CD8-positive, alpha-beta memory T cell (primary cell): Measurements from ENCODE around the gene TP73. TPM values are rescaled to one million over a fixed set of nuclear protein-coding genes. Genes with fewer than 3 reads are reported as not detected.

Experiments
- CTCF ChIA-PET: fragments of 350-600 bp; sonication (Branson Sonifier 250); formaldehyde crosslinking; loops from one replicate; lab custom pipeline; 2021; ENCODE audit warnings: antibody characterized with exemption; lab: Charles Lee
- POLR2A ChIA-PET: fragments of 350-600 bp; sonication (Branson Sonifier 250); formaldehyde crosslinking; loops from one replicate; lab custom pipeline; 2021; ENCODE audit warnings: antibody characterized with exemption; lab: Charles Lee
- DNase-seq, 5 donors: peaks; one replicate each; pipeline versions ENCODE4 v3.0.0 to v3.0.0-alpha.2; 2020 to 2022; ENCODE audit warnings: mixed read lengths in 1 of 5
- H3K27ac ChIP-seq: one replicate; pipeline ENCODE4 v1.7.0; 2013; ENCODE audit warnings: low read depth, mild to moderate bottlenecking, low read length, moderate library complexity
- H3K27me3 ChIP-seq: 2 replicates; pipeline ENCODE4 v1.7.0; 2013; ENCODE audit warnings: low read length, mild to moderate bottlenecking; ENCODE audit not compliant: insufficient read depth, poor library complexity, severe bottlenecking
- H3K36me3 ChIP-seq: 2 replicates; pipeline ENCODE4 v1.7.0; 2013; ENCODE audit warnings: mild to moderate bottlenecking, low read length, moderate library complexity; ENCODE audit not compliant: insufficient read depth
- H3K4me1 ChIP-seq: 2 replicates; pipeline ENCODE4 v1.7.0; 2013; ENCODE audit warnings: mild to moderate bottlenecking, low read length, moderate library complexity; ENCODE audit not compliant: insufficient read depth
- H3K4me3 ChIP-seq: 2 replicates; pipeline ENCODE4 v1.7.0; 2013; ENCODE audit warnings: mild to moderate bottlenecking, low read length
- H3K9me3 ChIP-seq: 2 replicates; pipeline ENCODE4 v1.7.0; 2013; ENCODE audit warnings: mild to moderate bottlenecking, low read length
- H3K27ac Mint-ChIP-seq, 8 donors: one replicate each; pipeline ENCODE4 v1.8.0; 2020 to 2021; ENCODE audit warnings: mixed read lengths in 8 of 8, mild to moderate bottlenecking in 6 of 8, inconsistent platforms in 3 of 8, moderate library complexity in 3 of 8
- H3K27me3 Mint-ChIP-seq, 2 donors: one replicate each; pipeline ENCODE4 v1.8.0; 2020 to 2021; ENCODE audit warnings: mixed read lengths in 2 of 2, mild to moderate bottlenecking in 1 of 2, moderate library complexity in 1 of 2
- H3K36me3 Mint-ChIP-seq, 3 donors: one replicate each; pipeline ENCODE4 v1.8.0; 2020 to 2021; ENCODE audit warnings: mixed read lengths in 3 of 3, inconsistent platforms in 1 of 3, mild to moderate bottlenecking in 1 of 3
- H3K4me1 Mint-ChIP-seq, 3 donors: one replicate each; pipeline ENCODE4 v1.8.0; 2020 to 2021; ENCODE audit warnings: mixed read lengths in 3 of 3, inconsistent platforms in 1 of 3, mild to moderate bottlenecking in 1 of 3
- H3K4me3 Mint-ChIP-seq, 7 donors: one replicate each; pipeline ENCODE4 v1.8.0; 2020 to 2021; ENCODE audit warnings: mixed read lengths in 7 of 7, mild to moderate bottlenecking in 6 of 7, moderate library complexity in 4 of 7, inconsistent platforms in 2 of 7
- H3K9me3 Mint-ChIP-seq, 5 donors: one replicate each; pipeline ENCODE4 v1.8.0; 2020 to 2022; ENCODE audit warnings: mixed read lengths in 5 of 5, mild to moderate bottlenecking in 3 of 5, moderate library complexity in 2 of 5, inconsistent platforms in 1 of 5
- polyA plus RNA-seq: library from polyadenylated mRNA; unstranded; fragments of 300-500 nt; fragmentation: Illumina TruSeq; gene quantifications from one replicate; pipeline ENCODE4 v1.2.3, GENCODE V29; 2021
- total RNA-seq, 2 experiments: library from RNA; stranded (reverse); gene quantifications; one replicate each; pipeline ENCODE4 v1.2.3, GENCODE V29; 2021

The TP73 gene
- total and polyA plus RNA-seq, 3 experiments from 2014 or later: 0.20 to 0.63 (median 0.49) TPM

DNA sequence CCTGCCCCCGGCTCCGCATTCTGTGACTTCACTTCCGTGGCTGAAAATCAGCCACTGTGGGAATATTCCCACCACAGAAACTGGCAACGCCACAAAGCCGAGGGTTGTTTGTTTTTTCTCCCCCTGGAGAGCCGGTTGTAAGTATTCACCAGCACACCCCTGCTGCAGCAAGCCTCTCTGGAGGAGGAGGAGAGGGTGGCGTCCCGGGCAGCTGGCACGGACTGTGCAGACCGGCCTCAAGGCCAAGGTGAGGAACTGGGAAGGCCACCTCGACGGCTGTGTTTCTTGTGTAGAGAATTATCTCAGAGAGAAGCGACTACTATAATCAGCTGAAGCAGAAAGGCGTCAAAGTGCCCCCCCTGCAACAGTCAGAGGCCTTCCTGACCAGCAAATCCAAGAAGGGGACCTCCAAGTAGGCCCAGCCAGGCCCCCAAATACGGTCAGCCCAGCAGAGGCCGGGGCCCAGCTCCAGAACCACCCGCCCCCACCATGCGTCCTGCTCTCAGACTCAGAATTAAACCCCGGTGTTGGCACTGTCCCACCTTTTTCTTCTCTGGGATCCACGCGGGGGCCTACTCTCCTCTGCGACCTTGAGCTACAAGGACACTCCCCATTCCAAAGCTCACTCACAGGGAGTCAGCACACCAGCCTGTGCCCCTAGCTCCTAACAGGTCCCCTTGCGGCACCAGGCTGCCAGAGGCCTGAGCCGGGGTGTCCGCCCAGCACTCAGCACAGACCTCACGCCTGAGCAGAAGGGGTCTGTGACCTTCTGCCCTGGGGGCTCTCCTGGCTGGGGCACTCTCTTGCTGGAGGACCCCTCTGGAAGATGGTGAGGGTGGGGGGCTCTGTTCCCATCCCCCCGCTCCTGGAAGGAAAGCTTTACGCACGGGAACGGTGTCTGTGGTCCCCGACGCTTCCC, 119.1 kb downstream of the TP73 start:
- ChIA-PET CTCF (no interaction called here), POLR2A (interaction anchor here (0.8 kb wide), 1 partner anchor 57 kb away, joined by 3 read pairs; no protein-coding TSS in a partner anchor)
- peak overlapping the region; percentile 53 for H3K4me3 ChIP-seq
- H3K27ac ChIP-seq: peak overlapping the region; percentile 43
- no peaks in the 10 kb centered on the region for H3K9me3 ChIP-seq
- H3K9me3 Mint-ChIP-seq: no peaks in the 10 kb centered on the region
- H3K27ac Mint-ChIP-seq: peak overlapping the region in 4 of 8 donors; percentile 8 to 45 (median 14)
- H3K4me1 ChIP-seq: peaks cover 12% of the 10 kb centered on the region
- H3K4me1 Mint-ChIP-seq: peaks cover 0 to 22% (median 7%) of the 10 kb centered on the region in 3 donors
- peak in 1 of 5 donors; percentile 9 for DNase-seq
- no peaks in the 10 kb centered on the region for H3K36me3 ChIP-seq
- no peaks in the 10 kb centered on the region for H3K27me3 ChIP-seq
- no peaks in the 10 kb centered on the region for H3K36me3 Mint-ChIP-seq
- H3K4me3 Mint-ChIP-seq: peak overlapping the region; percentile 64 to 78 (median 69)
- H3K27me3 Mint-ChIP-seq: peaks cover 3 to 11% of the 10 kb centered on the region in 2 donors

DNA sequence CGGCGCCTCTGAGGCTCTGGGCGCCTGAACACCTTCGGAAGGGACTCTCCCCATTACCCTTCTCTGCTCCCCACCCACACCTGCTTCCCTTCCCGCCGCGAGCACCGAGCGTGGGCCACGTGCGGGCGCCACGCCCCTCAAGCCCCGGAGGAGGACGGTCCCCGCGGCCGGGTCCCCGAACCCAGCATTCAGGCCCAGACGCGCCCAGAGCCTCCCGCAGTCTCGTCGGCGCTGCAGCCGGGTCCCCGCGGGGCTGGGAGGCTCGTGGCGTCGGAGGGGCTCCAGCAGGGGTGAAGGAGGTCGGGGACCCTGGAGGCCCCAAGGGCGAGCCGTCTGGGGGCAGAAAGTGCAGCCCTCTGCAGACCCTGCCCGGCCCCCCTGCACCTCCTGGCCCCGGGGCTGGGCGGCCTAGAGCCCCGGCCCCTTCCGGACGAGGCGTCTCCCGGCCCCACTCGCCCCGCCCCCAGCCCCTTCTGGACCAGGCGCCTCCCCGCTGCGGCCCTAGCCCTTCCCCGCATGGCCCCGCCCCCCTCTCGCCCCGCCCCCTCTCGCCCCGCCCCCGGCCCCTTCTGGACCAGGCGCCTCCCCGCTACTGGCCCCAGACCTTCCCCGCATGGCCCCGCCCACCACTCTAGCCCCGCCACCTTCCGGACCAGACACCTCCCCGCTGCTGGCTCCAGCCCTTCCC, 119.9 kb downstream of the TP73 start:
- H3K27me3 ChIP-seq: no peaks in the 10 kb centered on the region
- peaks cover 12% of the 10 kb centered on the region for H3K4me1 ChIP-seq
- peak overlapping the region; percentile 73 for H3K27ac ChIP-seq
- H3K36me3 ChIP-seq: no peaks in the 10 kb centered on the region
- no peaks in the 10 kb centered on the region for H3K9me3 ChIP-seq
- H3K36me3 Mint-ChIP-seq: no peaks in the 10 kb centered on the region
- ChIA-PET CTCF (no interaction called here), POLR2A (interaction anchor here (0.8 kb wide), 1 partner anchor 56 kb away, joined by 3 read pairs; no protein-coding TSS in a partner anchor)
- peak overlapping the region; percentile 64 to 78 (median 69) for H3K4me3 Mint-ChIP-seq
- peak overlapping the region in 3 of 8 donors; percentile 8 to 63 (median 12) for H3K27ac Mint-ChIP-seq
- DNase-seq: peak; percentile 78 to 93 (median 83)
- H3K27me3 Mint-ChIP-seq: peaks cover 3 to 7% of the 10 kb centered on the region in 2 donors
- peak overlapping the region; percentile 53 for H3K4me3 ChIP-seq
- H3K9me3 Mint-ChIP-seq: no peaks in the 10 kb centered on the region
- peaks cover 0 to 22% (median 7%) of the 10 kb centered on the region in 3 donors for H3K4me1 Mint-ChIP-seq

DNA sequence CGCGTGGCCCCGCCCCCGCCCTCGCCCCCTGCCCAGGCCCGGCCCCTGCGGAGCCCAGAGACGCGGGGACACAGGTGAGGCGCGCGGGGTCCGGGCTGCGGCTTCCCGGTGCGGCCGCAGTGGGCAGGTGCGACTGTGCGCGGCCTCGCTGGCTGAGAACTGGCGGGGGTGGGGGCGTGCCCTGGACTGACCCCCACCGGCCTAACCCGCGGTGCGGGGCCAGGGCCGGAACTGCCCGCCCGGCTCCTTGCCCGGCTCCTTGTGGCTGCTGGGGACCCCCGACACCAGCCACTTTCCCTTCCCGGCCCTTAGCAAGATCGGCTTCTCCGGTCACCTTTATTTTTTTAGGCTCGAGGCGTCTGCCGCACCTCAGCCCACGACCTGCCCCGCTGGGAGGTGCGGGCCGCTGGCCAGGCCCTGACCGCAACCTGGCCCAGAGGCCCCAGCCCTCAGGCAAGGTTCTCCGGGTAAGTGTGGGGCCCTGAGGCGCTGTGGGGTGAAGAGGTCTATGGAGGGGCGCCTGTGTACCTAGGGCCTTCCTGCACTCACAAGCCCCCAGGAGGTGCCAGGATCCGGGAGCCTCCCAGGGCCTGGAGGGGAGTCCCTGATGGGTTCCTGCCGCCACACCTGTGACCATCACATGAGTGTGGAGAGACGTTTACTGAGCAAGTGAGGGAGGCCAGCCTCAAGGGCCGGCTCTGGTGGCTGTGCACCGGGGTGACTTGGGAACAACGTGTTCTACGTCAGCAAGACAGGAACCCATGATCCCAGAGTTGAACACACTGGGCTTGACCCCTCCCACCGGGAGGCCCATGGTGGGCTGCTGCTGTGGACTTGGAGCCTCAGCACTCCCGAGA, 120.6 kb downstream of the TP73 start, which contains the start of gene SMIM1:
TSS of gene SMIM1 (plus strand) at position 35 of the 857 bp plus-strand sequence. CDS start 2,625 bp downstream, outside the sequence.
- Mint-ChIP-seq H3K4me1 (peaks cover 0 to 22% (median 7%) of the 10 kb centered on the region in 3 donors), H3K27me3 (peaks cover 0 to 3% of the 10 kb centered on the region in 2 donors), H3K9me3 (no peaks in the 10 kb centered on the region), H3K27ac (peak within 1 kb of the TSS in 6 of 8 donors; percentile 8 to 63 (median 31)), H3K36me3 (peaks cover 0 to 2% (median 0%) of the 10 kb centered on the region in 3 donors), H3K4me3 (peak within 1 kb of the TSS; percentile 64 to 81 (median 69))
- no peaks in the 10 kb centered on the region for H3K36me3 ChIP-seq
- peak within 1 kb of the TSS; percentile 73 for H3K27ac ChIP-seq
- H3K27me3 ChIP-seq: no peaks in the 10 kb centered on the region
- peak in 1 of 5 donors; percentile 24 for DNase-seq
- no peaks in the 10 kb centered on the region for H3K9me3 ChIP-seq
- H3K4me3 ChIP-seq: peak within 1 kb of the TSS; percentile 53
- peaks cover 12% of the 10 kb centered on the region for H3K4me1 ChIP-seq
- POLR2A ChIA-PET: no interaction called here
- CTCF ChIA-PET: no interaction called here

DNA sequence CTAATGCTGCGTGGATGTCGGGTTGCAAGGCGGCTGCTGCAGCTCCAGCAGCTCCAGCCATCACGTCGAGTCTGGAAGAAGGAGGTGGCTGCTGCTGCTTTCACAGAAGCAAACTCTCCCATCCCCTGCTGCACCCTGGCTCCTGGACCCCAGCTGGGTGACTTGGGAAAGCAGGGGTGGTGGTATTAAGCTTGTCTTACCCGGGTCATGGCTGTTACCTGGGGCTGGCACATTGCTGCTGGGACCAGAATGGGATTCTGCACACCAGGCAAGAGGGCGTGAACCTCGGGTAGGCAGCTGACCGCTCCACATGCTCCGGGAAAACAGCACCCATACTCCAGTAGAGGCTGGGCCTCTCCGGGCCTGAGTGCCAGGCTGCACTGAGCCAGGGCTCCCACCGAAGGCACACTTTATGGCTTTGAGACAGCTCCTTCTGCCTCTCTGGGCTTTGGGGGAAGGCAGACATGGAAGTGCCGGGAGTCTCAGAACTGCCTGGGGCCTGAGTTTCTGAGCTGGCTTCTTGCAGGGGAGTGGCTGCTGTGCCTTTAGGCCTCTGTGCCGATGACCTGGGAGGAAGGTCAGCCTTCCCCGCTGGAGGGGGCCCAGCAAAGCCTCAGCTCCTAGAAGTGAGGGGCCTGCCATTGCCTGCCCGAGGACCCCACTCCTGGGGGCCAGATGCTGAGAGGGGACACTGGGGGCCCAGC, 121.4 kb downstream of the TP73 start:
- peaks cover 12% of the 10 kb centered on the region for H3K4me1 ChIP-seq
- Mint-ChIP-seq H3K36me3 (peaks cover 0 to 4% (median 0%) of the 10 kb centered on the region in 3 donors), H3K4me1 (peaks cover 0 to 22% (median 7%) of the 10 kb centered on the region in 3 donors), H3K9me3 (no peaks in the 10 kb centered on the region), H3K27ac (peak overlapping the region in 3 of 8 donors; percentile 29 to 43 (median 33)), H3K27me3 (no peaks in the 10 kb centered on the region), H3K4me3 (peak overlapping the region in 6 of 7 donors; percentile 16 to 81 (median 52))
- DNase-seq: no peak
- H3K9me3 ChIP-seq: no peaks in the 10 kb centered on the region
- H3K4me3 ChIP-seq: no peak overlapping the region
- CTCF ChIA-PET: no interaction called here
- H3K36me3 ChIP-seq: no peaks in the 10 kb centered on the region
- no peaks in the 10 kb centered on the region for H3K27me3 ChIP-seq
- POLR2A ChIA-PET: no interaction called here
- peak overlapping the region; percentile 73 for H3K27ac ChIP-seq

DNA sequence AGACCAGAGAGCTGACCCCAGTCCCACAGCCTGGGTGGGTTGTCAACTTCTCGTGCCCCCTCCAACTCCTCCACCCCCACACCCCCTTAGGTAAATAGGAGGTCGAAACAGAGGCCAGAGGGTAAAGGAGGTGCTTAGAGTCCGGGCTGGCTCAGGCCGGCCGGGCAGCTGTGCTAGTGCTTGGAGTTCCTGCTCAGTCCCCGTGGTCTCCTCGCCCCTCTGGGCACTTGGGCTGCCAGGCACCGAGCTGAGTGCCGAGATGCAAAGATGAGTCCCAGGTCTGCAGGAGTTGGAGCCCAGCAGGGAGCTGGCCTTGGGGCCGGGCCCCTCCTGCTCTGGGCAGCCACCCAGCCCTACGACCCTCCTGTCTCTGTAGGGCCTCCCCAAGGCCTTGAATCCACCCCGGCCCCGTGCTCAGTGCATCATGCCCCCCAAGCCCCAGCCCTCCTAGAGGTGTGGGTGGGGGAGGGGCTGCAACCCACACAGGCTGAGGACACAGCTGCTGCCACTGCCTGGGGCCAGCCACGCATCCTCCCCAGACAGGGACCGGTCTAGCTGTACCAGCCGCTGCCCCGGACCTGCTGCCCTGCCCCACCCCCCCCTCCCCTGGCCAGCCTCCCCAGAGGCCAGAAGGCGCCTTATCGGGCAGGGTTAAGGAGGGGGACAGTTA, 122.1 kb downstream of the TP73 start:
- H3K27ac Mint-ChIP-seq: no peak overlapping the region
- no peaks in the 10 kb centered on the region for H3K9me3 ChIP-seq
- peak in 1 of 5 donors; percentile 48 for DNase-seq
- ChIA-PET POLR2A (no interaction called here), CTCF (no interaction called here)
- H3K27me3 Mint-ChIP-seq: no peaks in the 10 kb centered on the region
- H3K4me1 ChIP-seq: peaks cover 12% of the 10 kb centered on the region
- no peaks in the 10 kb centered on the region for H3K27me3 ChIP-seq
- no peaks in the 10 kb centered on the region for H3K9me3 Mint-ChIP-seq
- no peaks in the 10 kb centered on the region for H3K36me3 ChIP-seq
- H3K4me3 Mint-ChIP-seq: no peak overlapping the region
- peaks cover 0 to 22% (median 7%) of the 10 kb centered on the region in 3 donors for H3K4me1 Mint-ChIP-seq
- peak overlapping the region; percentile 73 for H3K27ac ChIP-seq
- H3K4me3 ChIP-seq: no peak overlapping the region
- H3K36me3 Mint-ChIP-seq: peaks cover 0 to 9% (median 0%) of the 10 kb centered on the region in 3 donors

DNA sequence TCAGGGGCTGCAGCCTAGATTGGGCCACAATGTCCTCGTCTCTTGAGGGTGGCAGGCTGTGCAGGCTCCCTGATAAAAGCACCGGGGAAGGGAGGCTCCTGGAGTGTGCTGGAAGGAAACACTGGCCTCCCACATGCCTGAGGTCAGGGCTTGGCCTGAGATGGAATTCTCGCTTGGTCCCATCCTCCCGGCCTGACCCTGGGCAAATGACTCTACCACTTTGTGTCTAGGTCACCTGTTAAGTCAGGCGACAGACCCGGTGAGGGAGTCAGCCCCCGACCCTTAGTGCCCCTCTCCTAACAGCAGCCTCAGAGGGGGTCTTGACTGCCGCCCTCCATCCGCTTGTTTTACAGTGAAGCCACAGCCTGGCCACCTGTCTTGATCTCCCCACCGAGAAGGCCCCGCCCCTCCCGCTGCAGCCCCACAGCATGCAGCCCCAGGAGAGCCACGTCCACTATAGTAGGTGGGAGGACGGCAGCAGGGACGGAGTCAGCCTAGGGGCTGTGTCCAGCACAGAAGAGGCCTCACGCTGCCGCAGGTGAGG, 122.7 kb downstream of the TP73 start:
- peak in 1 of 5 donors; percentile 41 for DNase-seq
- H3K9me3 Mint-ChIP-seq: no peaks in the 10 kb centered on the region
- H3K27me3 Mint-ChIP-seq: no peaks in the 10 kb centered on the region
- H3K4me1 Mint-ChIP-seq: peaks cover 0 to 22% (median 7%) of the 10 kb centered on the region in 3 donors
- CTCF ChIA-PET: interaction anchor here (0.7 to 2.0 kb wide), 5 partner anchors 11 to 322 kb away, joined by 3 to 8 read pairs (median 5); no protein-coding TSS in a partner anchor
- no peaks in the 10 kb centered on the region for H3K9me3 ChIP-seq
- peaks cover 12% of the 10 kb centered on the region for H3K4me1 ChIP-seq
- peaks cover 3 to 15% (median 4%) of the 10 kb centered on the region in 3 donors for H3K36me3 Mint-ChIP-seq
- POLR2A ChIA-PET: no interaction called here
- H3K36me3 ChIP-seq: no peaks in the 10 kb centered on the region
- no peak overlapping the region for H3K27ac Mint-ChIP-seq
- peak overlapping the region; percentile 61 for H3K27ac ChIP-seq
- H3K27me3 ChIP-seq: no peaks in the 10 kb centered on the region
- H3K4me3 Mint-ChIP-seq: no peak overlapping the region
- H3K4me3 ChIP-seq: no peak overlapping the region
